ENCODE data around the gene MYEF2.

- TF ChIP-seq CTCF (IDR thresholded peaks at IDR 0.05) (no peak), POLR2A (IDR thresholded peaks at IDR 0.05) (no peak), EP300 (IDR thresholded peaks at IDR 0.05) (no peak), POLR2AphosphoS5 (IDR thresholded peaks at IDR 0.05) (no peak)
These were observed 81.7 kb downstream of the MYEF2 start for GRCh38 chr15:48096355-48096786.
